Motor neuron (in vitro differentiated cells): ENCODE results near the gene CLCA4. TPM values are rescaled to one million over a fixed set of nuclear protein-coding genes. Genes with fewer than 3 reads are reported as not detected.

Source experiments
- ATAC-seq, 8 experiments: fragments of 200-7000 bp; cut with Tn5 transposase; replicated peaks in 6 of 8; 2 replicates each; pipeline ENCODE4 v1.8.0; 2021; ENCODE audit warnings: mild to moderate bottlenecking in 8 of 8, moderate library complexity in 8 of 8
- H3K27ac ChIP-seq, 2 donors: fragments of 250-450 bp; sonication (Bioruptor Pico); 2 replicates each; pipeline ENCODE4 v1.9.0; 2021; ENCODE audit warnings: antibody characterized with exemption in 2 of 2, mild to moderate bottlenecking in 2 of 2, moderate library complexity in 1 of 2
- H3K4me1 ChIP-seq, 2 donors: fragments of 250-450 bp; sonication (Bioruptor Pico); replicated peaks in 1 of 2; 2 replicates each; pipeline ENCODE4 v1.6.1; 2021; ENCODE audit warnings: antibody characterized with exemption in 2 of 2, mild to moderate bottlenecking in 2 of 2, moderate library complexity in 1 of 2
- H3K4me3 ChIP-seq, 5 donors: fragments of 250-450 bp; sonication (Bioruptor Pico); 2 replicates each; pipeline ENCODE4 v1.9.0; 2021; ENCODE audit warnings: antibody characterized with exemption in 5 of 5, mild to moderate bottlenecking in 5 of 5, moderate library complexity in 4 of 5
- WGBS, 10 experiments: fragments of 450-650 bp; shearing (Covaris generic); methylation state at CpG; one replicate each; pipeline ENCODE4 v1.0.0; 2022; 5-methylcytosine and 5-hydroxymethylcytosine counted together
- in situ Hi-C, 9 experiments: fragments of 400-800 bp; cut with MboI; loops; one replicate each; pipeline ENCODE4 v1.15.0; 2021; ENCODE audit warnings: low sequenced_read_pairs in 9 of 9, low pct_unique_long_range_greater_than_20kb in 2 of 9; ENCODE audit not compliant: unreplicated experiment in 9 of 9
- total RNA-seq, 8 experiments: library from RNA; unstranded; fragments of 300-600 nt; gene quantifications; 2 replicates each; pipeline versions ENCODE4 v1.2.3 to v1.2.4, GENCODE V29; 2022

The CLCA4 gene
- total RNA-seq, 8 experiments from 2014 or later = 0.36 to 0.46 (median 0.41) TPM; not detected in 5

GRCh38 chr1:86537928-86538695 lies 8.8 kb upstream of the CLCA4 start:
- H3K4me1 ChIP-seq = peaks cover 0 to 7% of the 10 kb centered on the region in 2 donors
- 23 to 88% (median 78%) methylated on average over 2 to 4 of the region's 4 CpGs for WGBS, 10 experiments

GRCh38 chr1:86538775-86539174 lies 8.1 kb upstream of the CLCA4 start:
- no peak for ATAC-seq
- 19 to 83% (median 74%) methylated on average over 3 to 5 of the region's 5 CpGs; no CpG with 5 or more reads in 1 of the 10 experiments for WGBS, 10 experiments

More at GRCh38 chr1:86537928-86538695, 8.8 kb upstream of the CLCA4 start:
- ATAC-seq = no peak
- in situ Hi-C loops = no loop called here
- H3K27ac ChIP-seq = no peak overlapping the region
- H3K4me3 ChIP-seq = no peak overlapping the region

GRCh38 chr1:86541859-86542258 lies 5.0 kb upstream of the CLCA4 start:
- Histone ChIP-seq H3K4me3 (no peak overlapping the region), H3K27ac (no peak overlapping the region), H3K4me1 (peaks cover 0 to 7% of the 10 kb centered on the region in 2 donors)
- in situ Hi-C loops = no loop called here
- 33 to 100% (median 79%) methylated on average over 1 to 2 of the region's 2 CpGs; no CpG with 5 or more reads in 1 of the 10 experiments for WGBS, 10 experiments
- ATAC-seq = peak in 3 of 8 experiments; percentile 48 to 62 (median 50)

More at GRCh38 chr1:86538775-86539174, 8.1 kb upstream of the CLCA4 start:
- no peak overlapping the region for H3K4me3 ChIP-seq
- H3K27ac ChIP-seq = no peak overlapping the region
- in situ Hi-C loops = no loop called here
- H3K4me1 ChIP-seq = peaks cover 0 to 7% of the 10 kb centered on the region in 2 donors

GRCh38 chr1:86542631-86543030 lies 4.2 kb upstream of the CLCA4 start:
- ATAC-seq = no peak

GRCh38 chr1:86548839-86549238 lies 2.0 kb downstream of the CLCA4 start:
- no peaks in the 10 kb centered on the region for H3K4me1 ChIP-seq
- no peak overlapping the region for H3K4me3 ChIP-seq
- no peak overlapping the region for H3K27ac ChIP-seq
- in situ Hi-C loops = no loop called here
- no peak for ATAC-seq

More at GRCh38 chr1:86542631-86543030, 4.2 kb upstream of the CLCA4 start:
- in situ Hi-C loops = no loop called here
- Histone ChIP-seq H3K27ac (no peak overlapping the region), H3K4me1 (peaks cover 0 to 7% of the 10 kb centered on the region in 2 donors), H3K4me3 (no peak overlapping the region)

- Histone ChIP-seq H3K27ac (no peak overlapping the region), H3K4me1 (no peaks in the 10 kb centered on the region), H3K4me3 (no peak overlapping the region)
- ATAC-seq = no peak
- in situ Hi-C loops = no loop called here
- WGBS, 10 experiments = 60 to 100% (median 81%) methylated on average over 1 to 3 of the region's 3 CpGs; no CpG with 5 or more reads in 2 of the 10 experiments
Measured at GRCh38 chr1:86551305-86551704, 4.4 kb downstream of the CLCA4 start.

- in situ Hi-C loops = no loop called here
- Histone ChIP-seq H3K4me1 (no peaks in the 10 kb centered on the region), H3K27ac (no peak overlapping the region), H3K4me3 (no peak overlapping the region)
- 80 to 100% (median 92%) methylated on average over 1 to 17 of the region's 19 CpGs; no CpG with 5 or more reads in 2 of the 10 experiments for WGBS, 10 experiments
- ATAC-seq = no peak
Measured at GRCh38 chr1:86552376-86552775, 5.5 kb downstream of the CLCA4 start.

- in situ Hi-C loops = no loop called here
- Histone ChIP-seq H3K27ac (no peak overlapping the region), H3K4me1 (no peaks in the 10 kb centered on the region), H3K4me3 (no peak overlapping the region)
- no peak for ATAC-seq
- 23 to 100% (median 77%) methylated on average over 2 of the region's 2 CpGs for WGBS, 10 experiments
Measured at GRCh38 chr1:86557739-86558138, 10.9 kb downstream of the CLCA4 start.

GRCh38 chr1:86563849-86564248 lies 17.0 kb downstream of the CLCA4 start:
- no peak overlapping the region for H3K27ac ChIP-seq
- peak in 2 of 8 experiments; percentile 62 to 78 for ATAC-seq
- H3K4me3 ChIP-seq = no peak overlapping the region
- in situ Hi-C loops = no loop called here
- no peaks in the 10 kb centered on the region for H3K4me1 ChIP-seq
- 0 to 100% (median 80%) methylated on average over 1 of the region's 1 CpG; no CpG with 5 or more reads in 4 of the 10 experiments for WGBS, 10 experiments

GRCh38 chr1:86567341-86567740 lies 20.5 kb downstream of the CLCA4 start:
- 43 to 100% (median 82%) methylated on average over 1 to 3 of the region's 3 CpGs for WGBS, 10 experiments
- no peaks in the 10 kb centered on the region for H3K4me1 ChIP-seq
- no peak overlapping the region for H3K4me3 ChIP-seq
- no peak for ATAC-seq
- H3K27ac ChIP-seq = no peak overlapping the region
- in situ Hi-C loops = no loop called here

- 44 to 91% (median 75%) methylated on average over 1 to 3 of the region's 3 CpGs; no CpG with 5 or more reads in 1 of the 10 experiments for WGBS, 10 experiments
- no peak for ATAC-seq
- Histone ChIP-seq H3K4me1 (no peaks in the 10 kb centered on the region), H3K4me3 (no peak overlapping the region), H3K27ac (no peak overlapping the region)
- in situ Hi-C loops = no loop called here
Measured at GRCh38 chr1:86567878-86568277, 21.0 kb downstream of the CLCA4 start.

GRCh38 chr1:86573763-86574484 lies 27.0 kb downstream of the CLCA4 start:
- peak in 3 of 8 experiments; percentile 95 to 96 (median 95) for ATAC-seq
- Histone ChIP-seq H3K4me1 (no peaks in the 10 kb centered on the region), H3K4me3 (no peak overlapping the region), H3K27ac (no peak overlapping the region)
- in situ Hi-C loops = no loop called here
- WGBS, 10 experiments = 27 to 100% (median 80%) methylated on average over 1 to 2 of the region's 2 CpGs

GRCh38 chr1:86581231-86581630 lies 34.4 kb downstream of the CLCA4 start:
- 17 to 100% (median 81%) methylated on average over 1 of the region's 1 CpG; no CpG with 5 or more reads in 3 of the 10 experiments for WGBS, 10 experiments
- no peaks in the 10 kb centered on the region for H3K4me1 ChIP-seq
- no peak overlapping the region for H3K27ac ChIP-seq
- no peak for ATAC-seq
- in situ Hi-C loops = no loop called here
- no peak overlapping the region for H3K4me3 ChIP-seq
